GM19463 (cell line): ENCODE results near the gene GATC.
"Not testable (repeated sequence)": the region's sequence is repeated elsewhere in the genome, so short reads cannot be mapped to it uniquely, and the experiment has no call there.

Source experiments
- ATAC-seq: cut with Tn5 transposase; IDR thresholded peaks from one replicate; pipeline ENCODE4 v1.9.1; 2021; ENCODE audit warnings: mild to moderate bottlenecking, moderate library complexity; ENCODE audit not compliant: unreplicated experiment

Gene GATC

GRCh38 chr12:120468821-120469449 lies 22.7 kb downstream of the GATC start:
- ATAC-seq = peak; percentile 20

GRCh38 chr12:120469450-120470149 lies 23.4 kb downstream of the GATC start, which contains the start of gene SRSF9:
TSS of gene SRSF9 (minus strand) at chr12:120469748. CDS start at chr12:120469609, 139 bp downstream.
- ATAC-seq = peak; percentile 86

GRCh38 chr12:120470150-120470784 lies 24.0 kb downstream of the GATC start:
- ATAC-seq = no peak

- ATAC-seq = no peak
Observed at GRCh38 chr12:120472521-120472920, 26.3 kb downstream of the GATC start.

GRCh38 chr12:120473807-120474615 lies 27.8 kb downstream of the GATC start:
- no peak for ATAC-seq

GRCh38 chr12:120474616-120474960 lies 28.3 kb downstream of the GATC start:
- ATAC-seq = no peak

- ATAC-seq = no peak
Observed at GRCh38 chr12:120475643-120476042, 29.4 kb downstream of the GATC start.

- no peak for ATAC-seq
Observed at GRCh38 chr12:120479458-120479857, 33.2 kb downstream of the GATC start.

- ATAC-seq = no peak
Observed at GRCh38 chr12:120480211-120480610, 34.0 kb downstream of the GATC start.

GRCh38 chr12:120481022-120481767 lies 35.0 kb downstream of the GATC start:
- ATAC-seq = no peak

GRCh38 chr12:120483621-120484020 lies 37.4 kb downstream of the GATC start:
- ATAC-seq = no peak

- ATAC-seq = no peak
Observed at GRCh38 chr12:120485961-120486881, 40.0 kb downstream of the GATC start.

- not testable (repeated sequence) for ATAC-seq
Observed at GRCh38 chr12:120487552-120487951, 41.3 kb downstream of the GATC start.

- no peak for ATAC-seq
Observed at GRCh38 chr12:120488057-120488640, 41.9 kb downstream of the GATC start.

- no peak for ATAC-seq
Observed at GRCh38 chr12:120489018-120489417, 42.8 kb downstream of the GATC start.

- ATAC-seq = no peak
Observed at GRCh38 chr12:120490325-120490724, 44.1 kb downstream of the GATC start.

GRCh38 chr12:120490833-120491512 lies 44.7 kb downstream of the GATC start:
- no peak for ATAC-seq

GRCh38 chr12:120495186-120495730 lies 49.0 kb downstream of the GATC start:
- ATAC-seq = peak; percentile 5
